ENCODE results near the gene GPR146. TPM values are rescaled to one million over a fixed set of nuclear protein-coding genes. Genes with fewer than 3 reads are reported as not detected.
"Not testable (repeated sequence)": the region's sequence is repeated elsewhere in the genome, so short reads cannot be mapped to it uniquely, and the experiment has no call there.

GPR146 gene
- total and polyA plus RNA-seq, 2 donors (not counting 1 experiment from before 2014, with no cell fraction given) = 2.2 to 3.3 TPM

GRCh38 chr7:999149-999879, 45.0 kb upstream of the GPR146 start:
- no peak overlapping the region for H3K9ac ChIP-seq (ENCODE audit: insufficient read depth, low read length)
- H3K36me3 ChIP-seq (ENCODE audit: control insufficient read depth, insufficient read depth, low read length) = peaks cover 7% of the 10 kb centered on the region
- no peak overlapping the region for H3K4me2 ChIP-seq (ENCODE audit: extremely low read depth, insufficient read depth, low read length)
- no peak overlapping the region for H3K4me3 ChIP-seq (replicated peaks in 1 of 4; ENCODE audit: control extremely low read depth in 1 of 4, insufficient read depth in 1 of 4, low read depth in 3 of 4, low read length in 4 of 4)
- no peaks in the 10 kb centered on the region for H3K9me3 ChIP-seq (ENCODE audit: control insufficient read depth, insufficient read depth, low read depth, low read length)
- H3K27ac ChIP-seq (ENCODE audit: insufficient read depth, low read length) = no peak overlapping the region
- DNase-seq (ENCODE audit: low read depth in 2 of 2) = peak in 1 of 2 donors; percentile 6
- no peaks in the 10 kb centered on the region for H4K20me1 ChIP-seq (ENCODE audit: control insufficient read depth, extremely low read depth, insufficient read depth, low read length)
- no peaks in the 10 kb centered on the region for H3K27me3 ChIP-seq (ENCODE audit: control insufficient read depth, insufficient read depth, low read length)
- TF ChIP-seq CTCF (conservative IDR thresholded peaks at IDR 0.05 in 1 of 2, IDR thresholded peaks at IDR 0.05 in 1 of 2; ENCODE audit: low read depth in 1 of 2, low read length in 2 of 2) (no peak), EZH2 (IDR thresholded peaks at IDR 0.05; ENCODE audit: low read length, missing control alignments) (no peak)
- H2AFZ ChIP-seq (ENCODE audit: low read length) = no peak overlapping the region
- no peaks in the 10 kb centered on the region for H3K79me2 ChIP-seq (ENCODE audit: control insufficient read depth, insufficient read depth, low read length)
- H3K4me1 ChIP-seq (ENCODE audit: control insufficient read depth, extremely low read depth, insufficient read depth, low read length) = no peaks in the 10 kb centered on the region

GRCh38 chr7:999941-1000935, 44.1 kb upstream of the GPR146 start:
- TF ChIP-seq EZH2 (IDR thresholded peaks at IDR 0.05; ENCODE audit: low read length, missing control alignments) (no peak), CTCF (conservative IDR thresholded peaks at IDR 0.05 in 1 of 2, IDR thresholded peaks at IDR 0.05 in 1 of 2; ENCODE audit: low read depth in 1 of 2, low read length in 2 of 2) (no peak)
- Histone ChIP-seq H3K4me1 (ENCODE audit: control insufficient read depth, extremely low read depth, insufficient read depth, low read length) (no peaks in the 10 kb centered on the region), H3K79me2 (ENCODE audit: control insufficient read depth, insufficient read depth, low read length) (no peaks in the 10 kb centered on the region), H3K27me3 (ENCODE audit: control insufficient read depth, insufficient read depth, low read length) (no peaks in the 10 kb centered on the region), H3K4me2 (ENCODE audit: extremely low read depth, insufficient read depth, low read length) (no peak overlapping the region), H2AFZ (ENCODE audit: low read length) (no peak overlapping the region), H3K9me3 (ENCODE audit: control insufficient read depth, insufficient read depth, low read depth, low read length) (no peaks in the 10 kb centered on the region), H3K9ac (ENCODE audit: insufficient read depth, low read length) (no peak overlapping the region), H3K27ac (ENCODE audit: insufficient read depth, low read length) (no peak overlapping the region), H4K20me1 (ENCODE audit: control insufficient read depth, extremely low read depth, insufficient read depth, low read length) (no peaks in the 10 kb centered on the region), H3K36me3 (ENCODE audit: control insufficient read depth, insufficient read depth, low read length) (peaks cover 7% of the 10 kb centered on the region), H3K4me3 (replicated peaks in 1 of 4; ENCODE audit: control extremely low read depth in 1 of 4, insufficient read depth in 1 of 4, low read depth in 3 of 4, low read length in 4 of 4) (no peak overlapping the region)
- no peak for DNase-seq (ENCODE audit: low read depth in 2 of 2)

- not testable (repeated sequence) for H3K4me1 ChIP-seq (ENCODE audit: control insufficient read depth, extremely low read depth, insufficient read depth, low read length); DNase-seq (ENCODE audit: low read depth in 2 of 2); H3K4me3 ChIP-seq (replicated peaks in 1 of 4; ENCODE audit: control extremely low read depth in 1 of 4, insufficient read depth in 1 of 4, low read depth in 3 of 4, low read length in 4 of 4); H3K9me3 ChIP-seq (ENCODE audit: control insufficient read depth, insufficient read depth, low read depth, low read length); H3K36me3 ChIP-seq (ENCODE audit: control insufficient read depth, insufficient read depth, low read length); H3K27ac ChIP-seq (ENCODE audit: insufficient read depth, low read length); H4K20me1 ChIP-seq (ENCODE audit: control insufficient read depth, extremely low read depth, insufficient read depth, low read length); H3K79me2 ChIP-seq (ENCODE audit: control insufficient read depth, insufficient read depth, low read length); H3K4me2 ChIP-seq (ENCODE audit: extremely low read depth, insufficient read depth, low read length); H3K9ac ChIP-seq (ENCODE audit: insufficient read depth, low read length); H2AFZ ChIP-seq (ENCODE audit: low read length); H3K27me3 ChIP-seq (ENCODE audit: control insufficient read depth, insufficient read depth, low read length)
Measured at GRCh38 chr7:1001069-1001770, 43.1 kb upstream of the GPR146 start.

GRCh38 chr7:1002026-1002425, 42.3 kb upstream of the GPR146 start:
- not testable (repeated sequence) for H2AFZ ChIP-seq (ENCODE audit: low read length); H3K79me2 ChIP-seq (ENCODE audit: control insufficient read depth, insufficient read depth, low read length); H3K27me3 ChIP-seq (ENCODE audit: control insufficient read depth, insufficient read depth, low read length); H3K27ac ChIP-seq (ENCODE audit: insufficient read depth, low read length); H3K9ac ChIP-seq (ENCODE audit: insufficient read depth, low read length); H3K4me1 ChIP-seq (ENCODE audit: control insufficient read depth, extremely low read depth, insufficient read depth, low read length); H3K36me3 ChIP-seq (ENCODE audit: control insufficient read depth, insufficient read depth, low read length); H3K4me2 ChIP-seq (ENCODE audit: extremely low read depth, insufficient read depth, low read length); H3K9me3 ChIP-seq (ENCODE audit: control insufficient read depth, insufficient read depth, low read depth, low read length); DNase-seq (ENCODE audit: low read depth in 2 of 2); H4K20me1 ChIP-seq (ENCODE audit: control insufficient read depth, extremely low read depth, insufficient read depth, low read length); H3K4me3 ChIP-seq (replicated peaks in 1 of 4; ENCODE audit: control extremely low read depth in 1 of 4, insufficient read depth in 1 of 4, low read depth in 3 of 4, low read length in 4 of 4)

GRCh38 chr7:1002445-1002844, 41.9 kb upstream of the GPR146 start:
- DNase-seq (ENCODE audit: low read depth in 2 of 2); H3K4me2 ChIP-seq (ENCODE audit: extremely low read depth, insufficient read depth, low read length); H3K4me1 ChIP-seq (ENCODE audit: control insufficient read depth, extremely low read depth, insufficient read depth, low read length); H4K20me1 ChIP-seq (ENCODE audit: control insufficient read depth, extremely low read depth, insufficient read depth, low read length); H3K9me3 ChIP-seq (ENCODE audit: control insufficient read depth, insufficient read depth, low read depth, low read length); H3K4me3 ChIP-seq (replicated peaks in 1 of 4; ENCODE audit: control extremely low read depth in 1 of 4, insufficient read depth in 1 of 4, low read depth in 3 of 4, low read length in 4 of 4); H3K27me3 ChIP-seq (ENCODE audit: control insufficient read depth, insufficient read depth, low read length); H3K9ac ChIP-seq (ENCODE audit: insufficient read depth, low read length); H2AFZ ChIP-seq (ENCODE audit: low read length); H3K27ac ChIP-seq (ENCODE audit: insufficient read depth, low read length); H3K79me2 ChIP-seq (ENCODE audit: control insufficient read depth, insufficient read depth, low read length); H3K36me3 ChIP-seq (ENCODE audit: control insufficient read depth, insufficient read depth, low read length): not testable (repeated sequence)
